Retinal pigment epithelial cell (primary cell): Measurements from ENCODE around the gene ANKZF1.
"Not testable (repeated sequence)": the region's sequence is repeated elsewhere in the genome, so short reads cannot be mapped to it uniquely, and the experiment has no call there.

Experiments used
- DNase-seq: peaks from one replicate; pipeline ENCODE4 v3.0.0-alpha.2; 2010; ENCODE audit warnings: low read depth
- H3K4me3 ChIP-seq: 2 replicates; pipeline ENCODE4 v1.5.1; 2011; ENCODE audit warnings: mild to moderate bottlenecking, low read length, control low read depth, moderate library complexity
- CTCF ChIP-seq: conservative IDR thresholded peaks from 2 replicates; pipeline ENCODE4 v1.5.1; 2011; ENCODE audit warnings: low read depth, low read length, control low read depth, inconsistent platforms

ANKZF1 gene

GRCh38 chr2:219252570-219252899 lies 22.9 kb downstream of the ANKZF1 start:
- H3K4me3 ChIP-seq: peak overlapping the region; percentile 58
- DNase-seq: no peak
- no peak for TF ChIP-seq CTCF

GRCh38 chr2:219252900-219253752 lies 23.5 kb downstream of the ANKZF1 start, which contains the start of gene TUBA4B:
Gene TUBA4B (plus strand): TSS chr2:219253243. CDS start chr2:219253408, 165 bp downstream.
- peak within 1 kb of the TSS; percentile 58 for H3K4me3 ChIP-seq
- DNase-seq: no peak
- no peak for TF ChIP-seq CTCF

DNA sequence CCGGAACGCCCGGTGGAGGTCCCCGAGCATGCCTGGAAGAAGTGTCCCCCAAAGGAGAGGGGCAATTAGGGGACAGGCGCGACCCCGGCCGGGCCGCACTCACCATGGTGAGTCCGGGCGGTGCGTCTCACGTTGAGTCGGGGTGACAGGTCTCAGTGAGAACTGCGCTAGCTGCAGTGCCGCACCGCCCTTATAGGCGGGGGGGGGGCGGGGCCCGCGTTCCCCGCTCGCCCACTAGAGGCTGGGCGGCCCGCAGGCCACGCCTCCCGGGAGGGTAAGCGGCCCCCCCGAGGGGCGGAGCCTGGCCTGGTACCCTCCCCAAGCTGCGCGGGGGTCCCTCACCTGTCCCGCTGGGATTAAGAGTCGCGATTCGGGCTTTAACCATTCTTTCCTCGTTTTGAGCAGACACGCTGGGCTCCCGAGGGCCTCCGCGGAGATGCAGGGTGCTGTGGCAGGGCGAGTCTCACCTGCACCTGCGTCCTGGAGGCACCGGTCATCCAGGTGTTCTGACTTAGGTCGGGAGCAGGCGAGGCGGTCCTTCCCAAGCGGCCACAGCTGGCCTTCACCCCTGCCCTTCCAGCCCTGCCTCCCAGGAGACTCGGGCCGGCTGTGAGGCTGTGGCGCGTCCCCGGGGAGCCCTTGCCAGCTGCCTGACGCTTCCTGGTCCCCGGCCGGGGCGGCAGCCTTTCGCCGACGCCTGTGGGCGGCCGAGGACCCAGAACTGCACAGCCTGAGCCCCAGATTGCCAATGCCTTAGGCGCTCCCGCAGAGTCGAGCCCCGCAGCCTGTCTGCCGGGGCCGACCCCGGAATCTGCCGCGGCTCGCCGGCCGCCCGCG lies 24.4 kb downstream of the ANKZF1 start, which contains the start of gene TUBA4A:
TUBA4A (minus strand) TSS at position 166 of the 837 bp plus-strand sequence; CDS start at position 106, 60 bp downstream.
- no peak for DNase-seq

GRCh38 chr2:219254590-219255201 lies 25.1 kb downstream of the ANKZF1 start:
- H3K4me3 ChIP-seq: peak overlapping the region; percentile 58
- TF ChIP-seq CTCF: no peak
- DNase-seq: no peak

More for the DNA sequence above, 24.4 kb downstream of the ANKZF1 start, which contains the start of gene TUBA4A:
- peak within 1 kb of the TSS; percentile 58 for H3K4me3 ChIP-seq
- TF ChIP-seq CTCF: no peak

DNA sequence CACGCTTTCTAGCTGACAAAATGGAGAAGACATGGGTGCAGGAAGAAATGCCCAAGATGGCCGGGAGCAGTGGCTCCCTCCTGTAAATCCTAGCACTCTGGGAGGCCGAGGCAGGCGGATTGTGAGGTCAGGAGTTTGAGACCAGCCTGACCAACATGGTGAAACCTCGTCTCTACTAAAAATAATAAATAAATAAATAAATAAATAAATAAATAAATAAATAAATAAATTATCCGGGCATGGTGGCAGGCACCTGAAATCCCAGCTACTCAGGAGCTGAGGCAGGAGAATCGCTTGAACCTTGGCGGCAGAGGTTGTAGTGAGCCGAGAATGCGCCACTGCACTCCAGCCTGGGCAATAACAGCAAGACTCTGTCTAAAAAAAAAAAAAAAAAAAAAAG lies 29.3 kb downstream of the ANKZF1 start:
- not testable (repeated sequence) for H3K4me3 ChIP-seq, DNase-seq

GRCh38 chr2:219261024-219261855 lies 31.6 kb downstream of the ANKZF1 start:
- no peak for TF ChIP-seq CTCF
- no peak for DNase-seq
- no peak overlapping the region for H3K4me3 ChIP-seq

GRCh38 chr2:219266232-219266631 lies 36.6 kb downstream of the ANKZF1 start:
- DNase-seq: no peak
- TF ChIP-seq CTCF: no peak

More at GRCh38 chr2:219266232-219266631, 36.6 kb downstream of the ANKZF1 start:
- H3K4me3 ChIP-seq: no peak overlapping the region
